ENCODE results near the gene ATF5.

ATF5 gene

GRCh38 chr19:49889687-49890348, 39.2 kb upstream of the ATF5 start:
- H3K4me1 Mint-ChIP-seq (ENCODE audit: low read depth), result peaks cover 13% of the 10 kb centered on the region
- H3K36me3 Mint-ChIP-seq, result peaks cover 2% of the 10 kb centered on the region
- peak overlapping the region; percentile 75 for H3K4me3 Mint-ChIP-seq
- no peaks in the 10 kb centered on the region for H3K27me3 Mint-ChIP-seq
- H3K27ac Mint-ChIP-seq, result peak overlapping the region; percentile 58
- H3K9me3 Mint-ChIP-seq (ENCODE audit: low read depth), result no peaks in the 10 kb centered on the region

- H3K27ac Mint-ChIP-seq, result peak overlapping the region; percentile 58
- H3K36me3 Mint-ChIP-seq, result peaks cover 2% of the 10 kb centered on the region
- peaks cover 16% of the 10 kb centered on the region for H3K4me1 Mint-ChIP-seq (ENCODE audit: low read depth)
- H3K4me3 Mint-ChIP-seq, result peak overlapping the region; percentile 75
- H3K27me3 Mint-ChIP-seq, result no peaks in the 10 kb centered on the region
- no peaks in the 10 kb centered on the region for H3K9me3 Mint-ChIP-seq (ENCODE audit: low read depth)
These were observed 38.4 kb upstream of the ATF5 start for GRCh38 chr19:49890349-49891311.

- Mint-ChIP-seq H3K27ac (no peak overlapping the region), H3K9me3 (ENCODE audit: low read depth) (no peaks in the 10 kb centered on the region), H3K36me3 (peaks cover under 1% of the 10 kb centered on the region), H3K4me1 (ENCODE audit: low read depth) (peaks cover 23% of the 10 kb centered on the region), H3K4me3 (no peak overlapping the region), H3K27me3 (no peaks in the 10 kb centered on the region)
These were observed 37.6 kb upstream of the ATF5 start for GRCh38 chr19:49891393-49891792.

GRCh38 chr19:49892716-49893115, 36.3 kb upstream of the ATF5 start:
- Mint-ChIP-seq H3K27ac (no peak overlapping the region), H3K27me3 (no peaks in the 10 kb centered on the region), H3K4me1 (ENCODE audit: low read depth) (peaks cover 36% of the 10 kb centered on the region), H3K36me3 (no peaks in the 10 kb centered on the region), H3K9me3 (ENCODE audit: low read depth) (no peaks in the 10 kb centered on the region), H3K4me3 (peak overlapping the region; percentile 59)

- Mint-ChIP-seq H3K4me3 (no peak overlapping the region), H3K9me3 (ENCODE audit: low read depth) (no peaks in the 10 kb centered on the region), H3K36me3 (no peaks in the 10 kb centered on the region), H3K4me1 (ENCODE audit: low read depth) (peaks cover 40% of the 10 kb centered on the region), H3K27ac (no peak overlapping the region), H3K27me3 (no peaks in the 10 kb centered on the region)
These were observed 34.9 kb upstream of the ATF5 start for GRCh38 chr19:49894011-49894664.

- Mint-ChIP-seq H3K36me3 (no peaks in the 10 kb centered on the region), H3K4me3 (no peak overlapping the region), H3K27me3 (no peaks in the 10 kb centered on the region), H3K27ac (peak overlapping the region; percentile 28), H3K9me3 (ENCODE audit: low read depth) (no peaks in the 10 kb centered on the region), H3K4me1 (ENCODE audit: low read depth) (peaks cover 37% of the 10 kb centered on the region)
These were observed 34.0 kb upstream of the ATF5 start for GRCh38 chr19:49894879-49895565.

GRCh38 chr19:49895566-49896297, 33.3 kb upstream of the ATF5 start:
- H3K36me3 Mint-ChIP-seq, result no peaks in the 10 kb centered on the region
- peak overlapping the region; percentile 89 for H3K4me3 Mint-ChIP-seq
- no peaks in the 10 kb centered on the region for H3K27me3 Mint-ChIP-seq
- no peaks in the 10 kb centered on the region for H3K9me3 Mint-ChIP-seq (ENCODE audit: low read depth)
- peaks cover 37% of the 10 kb centered on the region for H3K4me1 Mint-ChIP-seq (ENCODE audit: low read depth)
- H3K27ac Mint-ChIP-seq, result peak overlapping the region; percentile 68

- H3K4me1 Mint-ChIP-seq (ENCODE audit: low read depth), result peaks cover 35% of the 10 kb centered on the region
- no peaks in the 10 kb centered on the region for H3K27me3 Mint-ChIP-seq
- H3K36me3 Mint-ChIP-seq, result no peaks in the 10 kb centered on the region
These were observed 32.0 kb upstream of the ATF5 start, which contains the start of gene IL4I1 for GRCh38 chr19:49896863-49897621. Gene IL4I1, minus strand, starts transcription at chr19:49896887. Its CDS starts 727 bp downstream, at chr19:49896160.

GRCh38 chr19:49904136-49904535, 24.9 kb upstream of the ATF5 start:
- Mint-ChIP-seq H3K9me3 (ENCODE audit: low read depth) (no peaks in the 10 kb centered on the region), H3K27ac (no peak overlapping the region), H3K4me1 (ENCODE audit: low read depth) (peaks cover 18% of the 10 kb centered on the region), H3K27me3 (no peaks in the 10 kb centered on the region), H3K4me3 (no peak overlapping the region), H3K36me3 (peaks cover 4% of the 10 kb centered on the region)

More at GRCh38 chr19:49896863-49897621, 32.0 kb upstream of the ATF5 start, which contains the start of gene IL4I1:
- Mint-ChIP-seq H3K4me3 (peak within 1 kb of the TSS; percentile 89), H3K27ac (peak within 1 kb of the TSS; percentile 98), H3K9me3 (ENCODE audit: low read depth) (no peaks in the 10 kb centered on the region)

GRCh38 chr19:49906879-49907564, 22.0 kb upstream of the ATF5 start:
- Mint-ChIP-seq H3K27me3 (no peaks in the 10 kb centered on the region), H3K9me3 (ENCODE audit: low read depth) (no peaks in the 10 kb centered on the region), H3K4me1 (ENCODE audit: low read depth) (peaks cover 29% of the 10 kb centered on the region), H3K36me3 (peaks cover 4% of the 10 kb centered on the region), H3K27ac (peak overlapping the region; percentile 50), H3K4me3 (no peak overlapping the region)

- Mint-ChIP-seq H3K9me3 (ENCODE audit: low read depth) (no peaks in the 10 kb centered on the region), H3K4me1 (ENCODE audit: low read depth) (peaks cover 37% of the 10 kb centered on the region), H3K27ac (no peak overlapping the region), H3K27me3 (no peaks in the 10 kb centered on the region), H3K4me3 (no peak overlapping the region), H3K36me3 (peaks cover 6% of the 10 kb centered on the region)
These were observed 21.1 kb upstream of the ATF5 start for GRCh38 chr19:49907745-49908446.

All from activated naive CD8-positive, alpha-beta T cell (primary cell).